GM19467 (cell line): ENCODE measurements around the gene TRPM7.
"Not testable (repeated sequence)": the region's sequence is repeated elsewhere in the genome, so short reads cannot be mapped to it uniquely, and the experiment has no call there.

Experiments
- ATAC-seq: cut with Tn5 transposase; IDR thresholded peaks from one replicate; pipeline ENCODE4 v1.9.1; 2021; ENCODE audit warnings: mild to moderate bottlenecking, moderate library complexity; ENCODE audit not compliant: unreplicated experiment

The TRPM7 gene

DNA sequence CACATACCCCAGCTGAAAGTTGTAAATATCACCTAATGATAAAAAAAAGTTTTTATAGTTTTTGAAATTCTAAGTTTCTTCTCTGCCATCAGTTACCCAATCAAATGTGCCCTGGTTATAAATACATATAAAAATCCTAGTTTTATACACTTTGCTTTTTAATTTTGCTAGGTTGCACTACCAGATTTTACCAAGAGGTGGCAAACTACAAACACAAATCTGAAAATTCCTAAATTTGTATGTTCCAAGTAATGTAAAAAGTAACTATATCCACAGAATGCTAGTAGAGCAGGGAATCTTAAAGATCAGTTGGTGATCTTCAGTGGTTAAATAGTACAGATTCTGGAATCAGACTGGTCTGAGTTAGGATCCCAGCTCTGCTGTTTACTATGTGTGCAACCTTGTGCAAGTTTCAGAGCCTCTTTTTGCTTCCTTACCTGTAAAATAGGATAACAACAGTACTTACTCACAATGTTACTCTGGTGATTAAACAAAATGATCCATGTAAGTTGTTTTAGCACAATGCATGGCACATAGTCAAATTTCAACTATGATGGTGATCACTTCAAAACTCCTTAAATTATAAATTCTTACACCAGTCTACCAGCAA is 11.0 kb downstream of the TRPM7 start:
- ATAC-seq: no peak

GRCh38 chr15:50670115-50670514 is 16.5 kb downstream of the TRPM7 start:
- no peak for ATAC-seq

- no peak for ATAC-seq
Measured at GRCh38 chr15:50669611-50670010, 17.0 kb downstream of the TRPM7 start.

- no peak for ATAC-seq
Measured at GRCh38 chr15:50665938-50666337, 20.7 kb downstream of the TRPM7 start.

DNA sequence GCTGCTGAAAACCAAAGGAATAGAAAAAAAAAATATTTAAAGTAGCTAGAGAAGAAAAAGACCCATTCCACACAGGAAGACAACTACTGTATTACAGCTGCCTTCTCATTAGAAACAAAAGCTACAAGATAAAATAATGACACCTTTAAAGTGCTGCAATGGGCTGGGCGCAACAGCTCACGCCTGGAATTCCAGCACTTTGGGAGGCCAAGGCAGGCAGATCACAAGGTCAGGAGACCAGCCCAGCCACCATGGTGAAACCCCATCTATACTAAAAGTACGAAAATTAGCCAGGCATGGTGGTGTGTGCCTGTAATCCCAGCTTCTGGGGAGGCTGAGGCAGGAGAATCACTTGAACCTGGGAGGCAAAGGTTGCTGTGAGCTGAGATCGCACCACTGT is 31.0 kb downstream of the TRPM7 start:
- no peak for ATAC-seq

GRCh38 chr15:50653156-50653743 is 33.3 kb downstream of the TRPM7 start:
- no peak for ATAC-seq

GRCh38 chr15:50652671-50653070 is 33.9 kb downstream of the TRPM7 start:
- ATAC-seq: no peak

GRCh38 chr15:50641318-50641717 is 45.3 kb downstream of the TRPM7 start:
- ATAC-seq: no peak

DNA sequence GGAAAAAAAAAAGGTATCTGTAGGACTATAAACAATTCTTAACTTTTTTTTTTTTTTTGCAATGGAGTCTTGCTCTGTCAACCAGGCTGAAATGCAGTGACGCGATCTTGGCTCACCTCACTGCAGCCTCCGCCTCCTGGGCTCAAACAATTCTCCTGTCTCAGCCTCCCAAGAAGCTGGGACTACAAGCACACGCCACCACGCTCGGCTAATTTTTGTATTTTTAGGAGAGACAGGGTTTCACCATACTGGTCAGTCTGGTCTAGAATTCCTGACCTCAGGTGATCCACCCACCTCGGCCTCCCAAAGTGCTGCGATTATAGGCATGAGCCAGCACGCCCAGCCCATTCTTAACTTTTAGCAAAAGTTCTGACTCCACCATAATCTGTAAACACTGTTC is 50.5 kb downstream of the TRPM7 start:
- ATAC-seq: no peak

DNA sequence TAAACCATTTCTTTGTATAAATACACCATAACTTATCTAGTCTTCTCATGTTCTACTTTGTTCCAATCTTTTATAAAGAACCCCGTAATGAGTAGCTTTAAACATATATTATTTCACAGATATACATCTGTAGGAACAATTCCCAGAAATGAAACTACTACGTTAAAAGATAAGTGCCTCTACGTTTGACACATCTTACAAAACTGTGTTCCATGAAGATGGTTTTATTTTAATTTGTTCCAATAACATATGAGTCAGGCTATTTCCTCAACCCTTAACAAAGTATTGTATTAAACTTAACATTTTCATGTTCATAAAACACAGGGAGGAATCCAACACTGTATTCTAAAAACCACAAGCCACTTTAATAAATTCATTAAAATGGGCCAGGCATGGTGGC is 52.9 kb downstream of the TRPM7 start:
- no peak for ATAC-seq

DNA sequence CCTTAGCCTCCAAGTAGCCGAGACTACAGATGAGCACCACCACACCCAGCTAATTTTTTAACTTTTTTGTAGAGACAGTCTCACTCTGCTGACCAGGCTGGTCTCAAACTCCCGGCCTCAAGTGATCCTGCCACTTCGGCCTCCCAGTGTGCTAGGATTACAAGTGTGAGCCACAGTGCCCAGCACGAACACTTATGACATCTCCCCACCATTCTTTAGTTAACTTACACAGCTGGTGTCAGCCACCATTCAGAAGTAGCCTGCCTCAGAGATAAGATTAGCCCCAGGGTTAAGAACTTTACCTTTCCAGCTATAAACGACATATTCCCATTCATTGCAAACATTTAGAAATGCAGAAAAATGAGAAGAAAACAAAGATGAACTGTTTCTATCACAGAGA is 58.2 kb downstream of the TRPM7 start:
- no peak for ATAC-seq

DNA sequence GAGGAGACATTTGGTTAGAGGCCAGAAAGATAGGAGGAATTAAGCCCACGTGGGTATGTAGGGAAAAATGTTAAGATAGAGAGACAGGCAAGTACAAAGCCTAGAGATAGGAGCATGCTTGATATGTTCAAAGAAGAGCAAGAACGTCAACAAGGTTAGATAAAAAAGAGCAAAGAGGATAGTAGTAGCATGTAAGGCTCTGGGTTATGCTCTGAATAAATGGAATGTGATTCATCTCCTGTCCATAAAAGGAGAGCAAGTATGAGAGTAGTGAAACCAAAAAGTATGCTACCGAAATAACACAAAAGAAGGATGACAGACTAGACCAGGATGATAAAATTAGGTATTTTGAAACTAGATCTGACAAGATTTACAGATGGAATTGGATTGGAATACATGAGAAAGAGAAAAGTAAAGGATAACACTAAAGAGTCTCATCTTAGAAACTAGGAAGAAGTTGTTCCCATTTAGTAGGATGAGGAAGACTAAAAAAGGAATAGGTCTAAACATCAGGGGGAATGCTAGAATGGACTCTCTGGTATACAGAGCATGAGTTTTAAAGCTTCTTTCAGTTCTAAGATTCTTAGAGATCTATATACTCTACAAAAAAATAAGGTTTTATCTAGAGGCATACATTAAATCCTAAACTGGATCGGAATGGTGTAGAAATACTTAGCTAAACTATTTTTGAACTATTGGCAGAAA is 59.1 kb downstream of the TRPM7 start:
- no peak for ATAC-seq

DNA sequence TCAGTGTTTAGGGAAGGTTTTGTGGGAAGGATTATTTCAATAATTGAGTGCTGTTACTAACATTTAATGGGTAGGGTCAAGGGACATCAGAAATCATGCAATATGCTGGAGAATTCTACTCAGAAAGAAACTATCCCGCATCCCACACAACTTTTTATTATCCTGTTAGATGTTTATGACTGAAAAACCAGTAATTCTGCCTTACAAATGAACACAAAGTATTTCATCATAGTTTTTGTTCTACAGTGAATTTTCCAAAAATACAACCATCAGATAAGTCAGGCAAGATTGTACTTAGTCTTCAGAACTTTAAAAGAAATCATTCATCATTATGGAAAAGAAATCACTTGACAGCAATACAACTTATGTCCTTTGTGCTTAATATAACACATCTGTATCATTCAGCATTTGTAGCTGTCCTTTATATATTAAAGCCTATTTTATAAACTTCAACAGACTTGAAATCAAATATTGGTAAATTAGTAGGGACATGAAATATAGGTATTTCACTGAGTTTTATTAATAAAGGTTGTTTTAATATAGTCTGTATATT is 61.9 kb downstream of the TRPM7 start:
- no peak for ATAC-seq

GRCh38 chr15:50622361-50622943 is 64.1 kb downstream of the TRPM7 start:
- ATAC-seq: not testable (repeated sequence)

DNA sequence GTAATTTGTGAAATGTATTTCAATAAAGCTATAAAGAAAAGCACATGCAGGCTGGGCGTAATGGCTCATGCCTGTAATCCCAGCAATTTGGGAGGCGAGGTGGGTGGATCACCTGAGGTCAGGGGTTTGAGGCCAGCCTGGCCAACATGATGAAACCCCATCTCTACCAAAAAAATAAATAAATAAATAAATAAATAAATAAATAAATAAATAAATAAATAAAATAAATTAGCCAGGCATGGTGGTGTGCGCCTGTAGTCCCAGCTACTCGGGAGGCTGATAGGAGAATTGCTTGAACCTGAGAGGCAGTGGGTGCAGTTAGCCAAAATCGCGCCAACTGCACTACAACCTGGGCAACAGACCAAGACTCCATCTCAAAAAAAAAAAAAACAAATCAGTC is 69.6 kb downstream of the TRPM7 start:
- ATAC-seq: not testable (repeated sequence)

GRCh38 chr15:50616554-50616953 is 70.0 kb downstream of the TRPM7 start:
- not testable (repeated sequence) for ATAC-seq

DNA sequence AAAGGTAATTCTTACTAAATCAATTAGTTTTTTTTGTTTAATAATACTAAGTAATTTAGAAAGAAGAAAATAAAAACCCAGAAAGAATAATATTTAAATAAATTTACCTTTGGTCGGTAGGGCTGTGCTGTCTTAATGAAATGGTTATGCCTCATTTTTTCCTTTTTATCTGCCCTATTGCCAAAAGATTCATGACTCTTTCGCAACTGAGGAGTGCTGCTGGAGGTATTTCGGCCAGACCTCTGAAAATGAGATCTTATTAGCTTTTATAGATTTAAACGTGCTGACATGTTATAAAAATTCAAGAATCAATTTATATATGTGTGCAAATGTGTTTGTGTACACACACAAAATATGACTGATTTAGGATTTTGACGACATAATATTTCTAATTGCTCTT is 73.0 kb downstream of the TRPM7 start:
- no peak for ATAC-seq

- ATAC-seq: no peak
Measured at GRCh38 chr15:50607129-50607528, 79.5 kb downstream of the TRPM7 start.

GRCh38 chr15:50605462-50605861 is 81.1 kb downstream of the TRPM7 start:
- ATAC-seq: no peak

DNA sequence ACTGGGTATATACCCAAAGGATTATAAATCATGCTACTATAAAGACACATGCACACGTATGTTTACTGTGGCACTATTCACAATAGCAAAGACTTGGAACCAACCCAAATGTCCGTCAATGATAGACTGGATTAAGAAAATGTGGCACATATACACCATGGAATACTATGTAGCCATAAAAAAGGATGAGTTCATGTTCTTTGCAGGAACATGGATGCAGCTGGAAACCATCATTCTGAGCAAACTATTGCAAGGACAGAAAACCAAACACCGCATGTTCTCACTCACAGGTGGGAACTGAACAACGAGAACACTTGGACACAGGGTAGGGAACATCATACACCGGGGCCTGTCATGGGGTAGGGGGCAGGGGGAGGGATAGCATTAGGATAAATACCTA is 84.6 kb downstream of the TRPM7 start:
- not testable (repeated sequence) for ATAC-seq

DNA sequence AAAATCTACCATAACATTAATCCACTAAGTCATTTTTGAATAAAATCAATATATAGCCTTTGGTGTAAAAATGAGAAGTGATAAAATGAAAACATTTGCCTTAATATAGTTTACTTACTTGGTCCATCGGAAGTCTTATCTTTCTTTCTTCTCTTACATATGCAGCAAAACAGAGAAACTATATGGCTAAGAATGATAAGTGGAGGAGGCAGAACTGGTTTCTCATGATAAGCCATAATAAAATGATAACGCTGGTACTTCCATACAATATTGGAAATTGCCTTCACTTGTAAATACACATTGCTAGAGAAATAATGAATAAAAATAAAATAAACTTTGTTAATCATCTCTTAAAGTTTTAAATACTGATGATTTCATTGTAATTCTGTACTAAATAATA is 92.3 kb downstream of the TRPM7 start:
- no peak for ATAC-seq

GRCh38 chr15:50593761-50594160 is 92.8 kb downstream of the TRPM7 start:
- ATAC-seq: no peak
